K562 (cell line): ENCODE measurements around the gene RBM28. TPM values are rescaled to one million over a fixed set of nuclear protein-coding genes. Genes with fewer than 3 reads are reported as not detected.

Experiments used
- ARID2 ChIP-seq: fragments of 450-650 bp; IDR thresholded peaks from 2 replicates; pipeline ENCODE4 v1.6.1; 2017; ENCODE audit warnings: antibody characterized with exemption, mild to moderate bottlenecking
- ATF7 ChIP-seq: fragments of 450-650 bp; IDR thresholded peaks from 2 replicates; pipeline ENCODE4 v1.7.1; 2014; ENCODE audit warnings: mild to moderate bottlenecking, moderate library complexity
- OTX1 ChIP-seq: fragments of 450-650 bp; formaldehyde crosslinking; IDR thresholded peaks from 2 replicates; pipeline ENCODE4 v1.4.0; 2022; ENCODE audit warnings: mild to moderate bottlenecking
- SMAD1 ChIP-seq: fragments of 150-350 bp; IDR thresholded peaks from 2 replicates; pipeline ENCODE4 v1.6.1; 2014; ENCODE audit warnings: low read length, low read depth; ENCODE audit not compliant: partially characterized antibody
- SMC3 ChIP-seq: conservative IDR thresholded peaks from 2 replicates; pipeline ENCODE4 v1.6.1; 2011; ENCODE audit warnings: low read depth, low read length, improper control_type of control experiment; ENCODE audit not compliant: insufficient read depth
- SP1 ChIP-seq: sonication (generic); formaldehyde crosslinking; IDR thresholded peaks from 2 replicates; pipeline ENCODE4 v1.8.1; 2022; ENCODE audit warnings: mild to moderate bottlenecking, missing genetic modification reagents
- TRIM28 ChIP-seq: fragments of 450-650 bp; IDR thresholded peaks from 2 replicates; pipeline ENCODE4 v1.6.1; 2017
- ZNF224 ChIP-seq: sonication (generic); formaldehyde crosslinking; IDR thresholded peaks from 2 replicates; pipeline ENCODE4 v1.8.0; 2022; ENCODE audit warnings: mild to moderate bottlenecking, missing genetic modification reagents
- polyA plus RNA-seq, 8 experiments: library from polyadenylated mRNA; depleted of rRNA in 4 of 8; stranded (reverse) in 5 of 8; unstranded in 3 of 8; fragments of >200 nt; fragmentation: Nextera tagmentation in 2 of 8; fragmentation: Illumina TruSeq in 1 of 8; extraction: Ambion mirVana in 2 of 8; extraction: Trizol in 1 of 8; gene quantifications; 2 replicates each; pipeline versions ENCODE4 v1.2.1 to v1.2.3, GENCODE V29; 2011 to 2014; ENCODE audit warnings: inconsistent platforms in 1 of 8, missing spikeins in 1 of 8
- total RNA-seq, 7 experiments: library from RNA; depleted of rRNA in 6 of 7; stranded (reverse); fragments of >200 nt in 6 of 7; fragmentation: Illumina TruSeq in 2 of 7; extraction: Trizol in 2 of 7; gene quantifications; 2 replicates each; pipeline versions ENCODE4 v1.2.1 to v1.2.3, GENCODE V29; 2011 to 2021; ENCODE audit warnings: low replicate concordance in 1 of 7
- TF ChIP-seq, protein P1 (sequence below): fragments of 450-650 bp; IDR thresholded peaks from 2 replicates; pipeline ENCODE4 v1.6.1; 2016; ENCODE audit warnings: low read depth
- TF ChIP-seq, protein P2 (sequence below), 2 experiments: fragments of 450-650 bp; formaldehyde crosslinking in 1 of 2; IDR thresholded peaks; 2 replicates each; pipeline versions ENCODE4 v1.4.0 to v1.6.1; 2014 to 2020; ENCODE audit warnings: mild to moderate bottlenecking in 2 of 2, borderline replicate concordance in 1 of 2, low read depth in 1 of 2

The RBM28 gene
- total and polyA plus RNA-seq, 9 of the 15 experiments (the other 6 are each of a cell fraction or from before 2014, with no cell fraction given) = 65.8 to 213 (median 138) TPM

DNA sequence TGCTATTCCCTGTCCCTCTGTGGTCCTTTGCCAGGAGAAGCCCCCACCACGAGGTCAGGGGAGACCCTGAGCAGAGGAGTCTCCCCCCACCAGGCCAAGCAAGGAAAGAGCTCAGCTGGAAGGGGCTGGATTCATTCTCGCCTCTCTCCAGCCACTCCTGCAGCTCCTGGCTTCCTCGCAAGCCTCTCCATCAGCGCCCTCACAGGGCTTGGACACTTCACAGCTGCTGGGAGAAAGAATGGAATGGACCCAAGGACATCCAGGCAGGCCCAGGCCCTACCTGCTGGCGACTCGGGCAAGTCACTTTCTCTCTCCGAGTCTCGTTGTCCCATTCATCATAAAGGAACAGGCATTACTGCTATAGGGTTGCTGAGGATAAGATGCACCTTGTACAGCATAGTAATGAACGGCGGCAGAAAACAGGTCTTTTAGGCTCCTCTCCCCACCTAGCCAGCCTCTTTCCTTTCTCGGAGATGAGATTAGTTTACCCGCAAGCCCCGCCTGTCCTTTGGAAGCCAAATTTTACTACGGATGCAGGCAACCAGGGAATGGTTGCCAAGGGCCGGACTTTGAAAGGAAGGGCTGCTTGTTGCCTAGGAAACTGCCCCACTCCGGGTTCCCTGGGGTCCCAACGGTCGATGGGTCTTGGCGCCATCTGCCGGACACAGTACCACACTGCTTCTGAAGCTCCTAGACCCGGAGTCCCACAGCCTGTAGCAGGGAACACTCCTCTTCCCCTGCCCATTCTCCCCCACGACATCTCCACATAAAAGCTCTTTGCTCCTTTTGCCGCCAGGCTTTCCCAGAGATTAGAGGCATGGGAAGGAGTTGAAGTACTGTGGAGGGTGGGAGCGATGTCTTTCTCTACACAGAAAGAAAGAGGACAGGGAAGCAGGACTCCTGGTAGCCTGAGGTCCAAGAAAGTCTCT is 43.8 kb upstream of the RBM28 start (continued):
- peak; percentile 43; the same call in 1 of the 2 replicates for TF ChIP-seq OTX1 (CRISPR knock-in tag)
- peak; percentile 98 for TF ChIP-seq SMC3
- TF ChIP-seq, protein P1, sequence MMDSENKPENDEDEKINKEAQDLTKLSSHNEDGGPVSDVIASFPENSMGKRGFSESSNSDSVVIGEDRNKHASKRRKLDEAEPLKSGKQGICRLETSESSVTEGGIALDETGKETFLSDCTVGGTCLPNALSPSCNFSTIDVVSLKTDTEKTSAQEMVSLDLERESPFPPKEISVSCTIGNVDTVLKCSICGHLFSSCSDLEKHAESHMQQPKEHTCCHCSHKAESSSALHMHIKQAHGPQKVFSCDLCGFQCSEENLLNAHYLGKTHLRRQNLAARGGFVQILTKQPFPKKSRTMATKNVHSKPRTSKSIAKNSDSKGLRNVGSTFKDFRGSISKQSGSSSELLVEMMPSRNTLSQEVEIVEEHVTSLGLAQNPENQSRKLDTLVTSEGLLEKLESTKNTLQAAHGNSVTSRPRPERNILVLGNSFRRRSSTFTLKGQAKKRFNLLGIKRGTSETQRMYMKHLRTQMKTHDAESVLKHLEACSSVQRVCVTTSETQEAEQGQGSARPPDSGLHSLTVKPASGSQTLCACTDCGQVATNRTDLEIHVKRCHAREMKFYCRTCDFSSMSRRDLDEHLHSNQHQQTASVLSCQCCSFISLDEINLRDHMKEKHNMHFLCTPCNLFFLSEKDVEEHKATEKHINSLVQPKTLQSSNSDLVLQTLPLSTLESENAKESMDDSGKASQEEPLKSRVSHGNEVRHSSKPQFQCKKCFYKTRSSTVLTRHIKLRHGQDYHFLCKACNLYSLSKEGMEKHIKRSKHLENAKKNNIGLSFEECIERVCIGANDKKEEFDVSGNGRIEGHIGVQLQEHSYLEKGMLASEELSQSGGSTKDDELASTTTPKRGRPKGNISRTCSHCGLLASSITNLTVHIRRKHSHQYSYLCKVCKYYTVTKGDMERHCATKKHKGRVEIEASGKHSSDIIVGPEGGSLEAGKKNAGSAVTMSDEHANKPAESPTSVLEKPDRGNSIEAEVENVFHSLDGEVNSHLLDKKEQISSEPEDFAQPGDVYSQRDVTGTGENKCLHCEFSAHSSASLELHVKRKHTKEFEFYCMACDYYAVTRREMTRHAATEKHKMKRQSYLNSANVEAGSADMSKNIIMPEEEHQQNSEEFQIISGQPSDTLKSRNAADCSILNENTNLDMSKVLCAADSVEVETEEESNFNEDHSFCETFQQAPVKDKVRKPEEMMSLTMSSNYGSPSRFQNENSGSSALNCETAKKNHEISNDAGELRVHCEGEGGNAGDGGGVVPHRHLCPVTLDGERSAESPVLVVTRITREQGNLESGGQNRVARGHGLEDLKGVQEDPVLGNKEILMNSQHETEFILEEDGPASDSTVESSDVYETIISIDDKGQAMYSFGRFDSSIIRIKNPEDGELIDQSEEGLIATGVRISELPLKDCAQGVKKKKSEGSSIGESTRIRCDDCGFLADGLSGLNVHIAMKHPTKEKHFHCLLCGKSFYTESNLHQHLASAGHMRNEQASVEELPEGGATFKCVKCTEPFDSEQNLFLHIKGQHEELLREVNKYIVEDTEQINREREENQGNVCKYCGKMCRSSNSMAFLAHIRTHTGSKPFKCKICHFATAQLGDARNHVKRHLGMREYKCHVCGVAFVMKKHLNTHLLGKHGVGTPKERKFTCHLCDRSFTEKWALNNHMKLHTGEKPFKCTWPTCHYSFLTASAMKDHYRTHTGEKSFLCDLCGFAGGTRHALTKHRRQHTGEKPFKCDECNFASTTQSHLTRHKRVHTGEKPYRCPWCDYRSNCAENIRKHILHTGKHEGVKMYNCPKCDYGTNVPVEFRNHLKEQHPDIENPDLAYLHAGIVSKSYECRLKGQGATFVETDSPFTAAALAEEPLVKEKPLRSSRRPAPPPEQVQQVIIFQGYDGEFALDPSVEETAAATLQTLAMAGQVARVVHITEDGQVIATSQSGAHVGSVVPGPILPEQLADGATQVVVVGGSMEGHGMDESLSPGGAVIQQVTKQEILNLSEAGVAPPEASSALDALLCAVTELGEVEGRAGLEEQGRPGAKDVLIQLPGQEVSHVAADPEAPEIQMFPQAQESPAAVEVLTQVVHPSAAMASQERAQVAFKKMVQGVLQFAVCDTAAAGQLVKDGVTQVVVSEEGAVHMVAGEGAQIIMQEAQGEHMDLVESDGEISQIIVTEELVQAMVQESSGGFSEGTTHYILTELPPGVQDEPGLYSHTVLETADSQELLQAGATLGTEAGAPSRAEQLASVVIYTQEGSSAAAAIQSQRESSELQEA = no peak
- peak; percentile 48; the same call in 1 of the 2 replicates for TF ChIP-seq SP1 (CRISPR knock-in tag)
- 0 out of 2 replicates have a peak, but pooled peaks have one; percentile 23 for TF ChIP-seq ATF7
- TF ChIP-seq, protein P2, sequence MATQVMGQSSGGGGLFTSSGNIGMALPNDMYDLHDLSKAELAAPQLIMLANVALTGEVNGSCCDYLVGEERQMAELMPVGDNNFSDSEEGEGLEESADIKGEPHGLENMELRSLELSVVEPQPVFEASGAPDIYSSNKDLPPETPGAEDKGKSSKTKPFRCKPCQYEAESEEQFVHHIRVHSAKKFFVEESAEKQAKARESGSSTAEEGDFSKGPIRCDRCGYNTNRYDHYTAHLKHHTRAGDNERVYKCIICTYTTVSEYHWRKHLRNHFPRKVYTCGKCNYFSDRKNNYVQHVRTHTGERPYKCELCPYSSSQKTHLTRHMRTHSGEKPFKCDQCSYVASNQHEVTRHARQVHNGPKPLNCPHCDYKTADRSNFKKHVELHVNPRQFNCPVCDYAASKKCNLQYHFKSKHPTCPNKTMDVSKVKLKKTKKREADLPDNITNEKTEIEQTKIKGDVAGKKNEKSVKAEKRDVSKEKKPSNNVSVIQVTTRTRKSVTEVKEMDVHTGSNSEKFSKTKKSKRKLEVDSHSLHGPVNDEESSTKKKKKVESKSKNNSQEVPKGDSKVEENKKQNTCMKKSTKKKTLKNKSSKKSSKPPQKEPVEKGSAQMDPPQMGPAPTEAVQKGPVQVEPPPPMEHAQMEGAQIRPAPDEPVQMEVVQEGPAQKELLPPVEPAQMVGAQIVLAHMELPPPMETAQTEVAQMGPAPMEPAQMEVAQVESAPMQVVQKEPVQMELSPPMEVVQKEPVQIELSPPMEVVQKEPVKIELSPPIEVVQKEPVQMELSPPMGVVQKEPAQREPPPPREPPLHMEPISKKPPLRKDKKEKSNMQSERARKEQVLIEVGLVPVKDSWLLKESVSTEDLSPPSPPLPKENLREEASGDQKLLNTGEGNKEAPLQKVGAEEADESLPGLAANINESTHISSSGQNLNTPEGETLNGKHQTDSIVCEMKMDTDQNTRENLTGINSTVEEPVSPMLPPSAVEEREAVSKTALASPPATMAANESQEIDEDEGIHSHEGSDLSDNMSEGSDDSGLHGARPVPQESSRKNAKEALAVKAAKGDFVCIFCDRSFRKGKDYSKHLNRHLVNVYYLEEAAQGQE (IDR thresholded peaks at IDR 0.05; ENCODE audit: borderline replicate concordance) = peak; percentile 86
- TF ChIP-seq, protein P2 (CRISPR knock-in tag; IDR thresholded peaks at IDR 0.05; ENCODE audit: low read depth) = peak; percentile 51; the same call in 1 of the 2 replicates
- no peak for TF ChIP-seq TRIM28
- peak; percentile 17 for TF ChIP-seq SMAD1
- no peak for TF ChIP-seq ZNF224 (CRISPR knock-in tag)
- TF ChIP-seq ARID2 = 0 out of 2 replicates have a peak, but pooled peaks have one; percentile 50
